NCI-H1436 treated with DMSO at 0.1 percent for 48 hours (cell line): Measurements from ENCODE around the gene STK11IP.
"Not testable (repeated sequence)": the region's sequence is repeated elsewhere in the genome, so short reads cannot be mapped to it uniquely, and the experiment has no call there.

Source experiments
- DNase-seq: peaks from one replicate; lab custom pipeline; 2025; lab: John Stamatoyannopoulos, UW

Gene STK11IP

DNA sequence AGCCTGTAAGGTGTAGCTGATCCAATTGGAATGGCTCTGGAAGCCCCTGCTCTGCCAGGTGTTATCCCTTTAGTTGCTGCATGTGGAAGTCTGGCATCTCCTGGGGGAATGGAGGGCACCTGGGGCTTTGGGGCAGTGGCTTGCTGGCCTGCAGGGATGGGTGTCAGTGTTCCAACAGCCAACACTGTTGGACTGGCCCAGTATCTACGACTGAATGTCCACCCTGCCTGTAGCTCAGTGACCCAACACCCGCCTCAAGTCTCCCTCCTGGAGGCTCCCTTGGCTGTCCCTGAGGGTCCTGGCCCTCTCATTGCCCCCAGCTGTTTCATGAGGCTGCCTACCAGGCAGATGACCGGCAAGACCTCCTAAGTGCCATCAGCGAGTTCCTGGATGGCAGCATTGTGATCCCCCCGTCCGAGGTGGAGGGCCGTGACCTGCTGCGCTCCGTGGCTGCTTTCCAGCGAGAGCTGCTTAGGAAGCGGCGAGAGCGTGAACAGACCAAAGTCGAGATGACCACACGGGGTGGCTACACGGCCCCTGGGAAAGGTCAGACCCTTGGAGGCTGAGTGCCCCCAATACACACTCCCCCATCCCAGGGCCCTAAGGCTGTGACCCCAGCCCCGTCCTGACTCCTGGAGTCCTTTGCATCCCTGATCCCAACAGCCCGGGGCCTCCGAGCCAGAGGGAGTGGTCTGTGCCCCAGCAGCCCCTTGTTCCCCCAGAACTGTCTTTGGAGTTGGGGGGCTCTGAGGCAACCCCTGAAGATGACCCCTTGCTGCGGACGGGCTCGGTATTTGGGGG lies 37.5 kb downstream of the STK11IP start:
- DNase-seq: no peak

DNA sequence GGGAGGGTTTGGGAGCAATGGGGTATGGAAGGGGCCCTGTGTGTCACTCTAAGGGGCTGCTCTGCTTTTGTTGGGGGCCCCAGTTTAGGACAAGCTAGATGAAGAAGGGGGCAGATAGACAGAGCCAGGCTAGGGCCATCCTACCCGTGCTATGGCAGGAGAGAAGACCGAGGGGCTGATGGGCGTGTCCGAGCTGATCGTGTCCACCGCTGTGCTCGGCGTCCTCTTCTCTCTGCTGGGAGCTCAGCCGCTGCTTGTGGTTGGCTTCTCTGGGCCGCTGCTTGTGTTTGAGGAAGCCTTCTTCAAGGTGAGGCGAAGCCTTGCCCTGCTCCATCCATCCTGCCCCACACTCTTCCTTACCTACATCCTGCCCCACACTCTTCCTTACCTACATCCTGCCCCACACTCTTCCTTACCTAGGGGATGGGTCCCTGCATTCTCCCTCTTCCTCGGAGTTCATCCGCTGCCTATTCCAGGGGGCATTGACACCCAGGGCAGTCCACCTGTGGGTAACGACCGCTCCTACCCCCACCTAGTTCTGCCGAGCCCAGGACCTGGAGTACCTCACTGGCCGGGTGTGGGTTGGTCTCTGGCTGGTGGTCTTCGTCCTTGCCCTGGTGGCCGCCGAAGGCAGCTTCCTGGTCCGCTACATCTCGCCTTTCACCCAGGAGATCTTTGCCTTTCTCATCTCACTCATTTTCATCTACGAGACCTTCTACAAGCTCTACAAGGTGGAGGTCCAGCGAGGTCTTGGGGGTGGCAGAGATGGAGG lies 38.7 kb downstream of the STK11IP start:
- no peak for DNase-seq

DNA sequence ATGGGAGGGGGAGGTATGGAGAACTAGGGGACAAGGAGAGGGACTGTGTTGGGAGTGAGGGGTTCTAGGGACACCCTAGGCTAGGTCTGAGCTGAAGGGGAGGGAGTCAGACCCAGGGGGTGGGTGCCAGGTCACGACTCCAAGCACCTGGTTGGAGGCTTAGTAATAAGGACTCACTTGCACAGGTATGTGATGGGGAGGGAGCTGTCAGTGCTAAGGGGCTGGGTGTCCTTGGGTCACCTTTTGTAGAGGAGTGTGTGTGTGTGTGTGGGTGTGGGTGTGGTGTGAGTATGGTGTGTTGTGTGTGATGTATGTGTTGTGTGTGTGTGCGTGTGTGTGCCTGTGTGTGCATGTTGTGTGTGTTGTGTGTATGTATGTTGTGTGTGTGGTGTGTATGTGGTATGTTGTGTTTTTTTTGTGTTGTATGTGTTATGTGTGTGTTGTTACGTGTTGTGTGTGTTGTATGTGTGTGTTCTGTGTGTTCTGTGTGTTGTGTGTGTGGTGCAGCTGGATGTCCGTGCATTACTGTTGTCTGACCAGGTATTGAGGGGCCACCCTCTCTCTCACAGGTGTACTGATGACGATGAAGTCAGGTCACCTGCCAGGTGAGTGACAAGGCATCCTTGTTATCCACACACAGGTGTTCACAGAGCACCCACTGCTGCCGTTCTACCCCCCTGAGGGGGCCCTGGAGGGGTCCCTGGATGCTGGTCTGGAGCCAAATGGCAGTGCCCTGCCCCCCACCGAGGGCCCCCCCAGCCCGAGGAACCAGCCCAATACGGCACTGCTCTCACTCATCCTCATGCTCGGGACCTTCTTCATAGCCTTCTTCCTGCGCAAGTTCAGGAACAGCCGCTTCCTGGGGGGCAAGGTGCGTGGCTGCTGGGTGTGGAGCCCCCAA lies 39.5 kb downstream of the STK11IP start:
- DNase-seq: no peak

DNA sequence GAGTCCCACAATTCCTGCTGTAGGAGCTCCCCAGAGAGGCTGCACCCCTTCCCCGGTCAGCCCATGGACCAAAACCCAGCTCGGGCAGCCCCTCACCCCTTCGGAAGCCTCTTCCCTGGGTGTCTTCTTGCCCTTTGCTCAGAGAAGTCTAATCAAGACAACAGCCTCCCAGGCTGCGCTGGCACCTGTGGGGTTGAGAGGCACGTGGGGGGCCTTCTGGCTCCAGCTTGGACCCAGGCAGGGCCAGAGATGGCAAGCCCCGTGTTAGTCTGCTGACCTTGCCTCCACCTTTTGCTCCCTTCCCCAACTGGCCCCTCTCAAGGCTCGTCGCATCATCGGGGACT lies 40.2 kb downstream of the STK11IP start:
- DNase-seq: no peak

DNA sequence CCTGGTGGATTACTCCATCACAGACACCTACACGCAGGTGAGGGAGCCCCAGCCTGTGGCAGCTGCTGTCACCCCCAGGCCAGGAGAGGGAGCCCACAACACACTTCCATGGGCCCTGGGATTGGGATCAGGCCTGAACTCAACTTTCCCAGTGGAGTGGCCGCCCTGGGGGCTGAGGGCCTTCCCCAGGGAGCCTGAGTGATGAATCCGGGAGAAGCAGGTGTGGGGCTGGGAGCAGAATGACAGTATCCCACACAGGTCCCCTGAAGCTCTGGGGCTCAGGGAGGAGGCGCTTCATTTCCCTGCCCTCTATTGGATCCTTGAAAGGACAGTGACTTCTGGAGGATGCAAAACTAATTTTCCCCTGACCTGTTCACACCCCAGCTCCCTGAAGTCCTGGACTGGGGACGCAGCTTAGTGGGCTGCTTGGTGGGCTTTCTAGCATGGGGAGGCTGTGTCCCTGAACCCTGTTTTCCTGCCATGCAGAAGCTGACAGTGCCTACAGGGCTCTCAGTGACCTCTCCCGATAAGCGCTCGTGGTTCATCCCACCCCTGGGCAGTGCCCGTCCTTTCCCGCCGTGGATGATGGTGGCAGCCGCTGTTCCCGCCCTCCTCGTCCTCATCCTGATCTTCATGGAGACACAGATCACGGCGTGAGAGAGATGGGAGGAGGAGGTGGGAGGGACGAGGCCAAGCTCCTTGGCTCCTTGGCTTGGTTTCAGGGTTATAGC lies 40.7 kb downstream of the STK11IP start:
- DNase-seq: no peak

DNA sequence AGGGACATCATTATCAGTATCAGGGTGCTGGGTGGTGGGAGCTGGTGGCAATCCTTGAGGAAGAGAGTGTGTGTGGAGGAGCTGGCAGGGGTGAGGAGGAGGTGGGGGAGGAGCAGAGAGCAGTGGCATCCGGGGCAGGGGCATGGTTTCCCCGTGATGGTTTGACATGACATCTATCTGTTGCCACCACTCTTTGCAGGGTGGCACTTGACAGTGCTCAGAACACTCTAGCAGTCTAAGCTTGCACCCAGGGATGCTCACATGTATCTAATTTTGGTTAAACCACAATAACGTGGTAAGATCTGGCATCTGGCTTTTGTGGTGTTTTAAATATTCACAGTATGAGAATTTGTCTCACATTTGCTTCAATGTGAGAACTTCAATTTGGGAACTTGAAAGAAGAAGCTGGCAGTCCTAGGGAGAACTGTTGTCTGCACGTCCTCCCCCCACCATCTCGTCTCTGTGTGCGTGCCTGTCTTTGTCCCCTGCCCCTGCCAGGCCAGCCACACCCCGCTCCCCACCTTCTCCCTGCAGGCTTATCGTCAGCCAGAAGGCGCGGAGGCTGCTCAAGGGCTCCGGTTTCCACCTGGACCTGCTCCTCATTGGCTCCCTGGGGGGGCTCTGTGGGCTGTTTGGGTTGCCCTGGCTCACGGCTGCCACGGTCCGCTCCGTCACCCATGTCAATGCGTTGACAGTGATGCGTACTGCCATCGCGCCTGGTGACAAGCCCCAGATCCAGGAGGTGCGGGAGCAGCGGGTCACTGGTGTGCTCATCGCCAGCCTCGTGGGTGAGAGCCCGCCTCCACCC lies 41.5 kb downstream of the STK11IP start:
- DNase-seq: no peak

DNA sequence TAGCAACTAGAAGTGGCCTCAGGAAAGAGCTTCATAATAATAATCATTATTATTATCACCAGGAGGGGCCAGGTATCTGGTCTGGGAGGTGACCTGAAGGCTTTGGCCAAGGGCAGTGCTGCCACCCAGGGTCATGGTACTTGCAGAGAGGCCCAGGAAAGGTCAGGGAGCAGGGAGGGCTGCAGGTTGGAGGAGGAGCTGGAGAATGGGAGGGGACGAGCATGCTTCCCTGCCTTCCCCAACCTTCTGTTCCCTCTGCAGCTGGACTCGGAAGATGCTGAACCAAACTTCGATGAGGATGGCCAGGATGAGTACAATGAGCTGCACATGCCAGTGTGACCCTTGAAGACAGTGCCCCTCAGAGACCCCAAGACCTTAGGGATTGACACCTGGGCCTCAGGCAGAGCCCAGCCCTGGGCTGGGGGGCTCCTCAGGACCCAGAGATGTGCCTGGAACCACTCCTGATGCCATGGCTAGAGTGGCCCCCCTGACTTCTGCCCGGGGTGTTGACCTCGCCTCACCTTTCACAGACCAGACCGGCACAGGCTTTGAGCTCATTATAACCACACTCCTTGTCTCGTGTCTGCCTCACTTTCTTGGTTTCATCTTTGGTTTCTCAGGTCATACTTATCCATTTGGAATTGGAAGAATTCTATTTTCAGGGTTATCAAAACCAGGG lies 43.9 kb downstream of the STK11IP start:
- DNase-seq: no peak

DNA sequence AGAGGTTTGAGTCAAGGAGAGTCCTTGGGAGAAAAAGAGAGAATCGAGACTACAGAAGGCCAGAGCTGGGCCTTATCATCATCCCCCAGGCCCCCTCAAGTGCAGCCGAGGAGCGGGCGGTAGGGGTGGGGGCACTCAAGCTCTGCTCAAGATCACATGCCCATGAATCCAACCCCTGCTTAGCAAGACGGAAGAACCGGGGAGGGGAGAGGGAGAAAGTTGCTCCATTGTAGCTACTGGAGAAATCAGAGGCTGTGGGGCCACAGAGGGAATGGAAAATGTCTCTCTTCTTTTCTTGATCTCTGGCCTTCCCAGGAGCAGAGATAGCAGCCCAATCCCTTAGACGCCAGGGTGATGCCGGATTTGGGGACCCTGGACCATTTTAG lies 44.4 kb downstream of the STK11IP start:
- no peak for DNase-seq

DNA sequence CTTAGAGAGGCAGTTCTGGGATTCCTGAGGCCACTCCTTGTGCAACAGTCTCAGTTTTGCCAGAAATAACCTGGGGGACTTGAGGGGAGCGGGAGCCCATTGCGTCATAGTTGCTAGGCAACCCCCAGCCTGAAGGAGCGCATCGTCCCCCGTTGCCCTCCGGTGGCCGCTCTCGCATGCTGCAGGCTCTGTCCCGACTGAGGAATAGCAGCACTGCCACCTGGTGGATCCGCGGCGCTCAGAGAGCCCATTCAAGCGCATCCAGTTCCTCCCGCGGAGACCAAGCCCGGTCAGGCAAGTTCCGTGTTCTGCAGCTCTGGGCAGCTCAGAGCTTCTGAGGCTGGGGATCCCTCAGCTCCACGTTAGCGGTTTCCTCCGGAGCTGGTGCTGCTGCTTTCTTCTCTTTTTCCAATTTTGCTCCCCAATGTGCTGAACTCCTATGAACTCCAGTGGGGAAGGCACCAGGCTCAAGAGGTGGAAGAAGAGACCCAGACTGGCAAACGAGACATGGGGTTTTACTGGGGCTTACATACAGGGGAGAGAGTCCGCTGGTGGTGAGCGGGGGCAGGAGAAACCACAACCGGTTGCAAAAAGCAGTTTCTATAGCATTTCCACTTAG lies 44.9 kb downstream of the STK11IP start:
- DNase-seq: peak; percentile 63

DNA sequence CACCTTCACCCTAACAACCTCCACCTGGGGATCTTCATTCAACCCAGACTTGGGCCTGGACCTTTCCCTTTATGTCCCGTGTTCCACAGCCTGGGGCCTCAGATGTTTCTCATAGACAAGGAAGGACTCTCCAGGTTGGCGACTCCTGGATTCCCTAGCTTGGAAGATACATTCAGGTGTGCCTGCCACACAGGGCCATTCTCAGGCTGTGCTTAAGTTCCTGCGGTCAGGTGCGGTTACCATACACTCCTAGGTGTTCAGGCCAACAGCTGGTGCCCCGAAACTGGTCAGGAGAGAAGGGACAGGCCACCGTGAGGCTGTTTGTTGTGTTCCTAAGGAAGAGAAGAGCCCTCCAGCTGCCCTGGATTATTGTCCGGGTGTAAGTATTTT lies 45.4 kb downstream of the STK11IP start:
- DNase-seq: no peak

DNA sequence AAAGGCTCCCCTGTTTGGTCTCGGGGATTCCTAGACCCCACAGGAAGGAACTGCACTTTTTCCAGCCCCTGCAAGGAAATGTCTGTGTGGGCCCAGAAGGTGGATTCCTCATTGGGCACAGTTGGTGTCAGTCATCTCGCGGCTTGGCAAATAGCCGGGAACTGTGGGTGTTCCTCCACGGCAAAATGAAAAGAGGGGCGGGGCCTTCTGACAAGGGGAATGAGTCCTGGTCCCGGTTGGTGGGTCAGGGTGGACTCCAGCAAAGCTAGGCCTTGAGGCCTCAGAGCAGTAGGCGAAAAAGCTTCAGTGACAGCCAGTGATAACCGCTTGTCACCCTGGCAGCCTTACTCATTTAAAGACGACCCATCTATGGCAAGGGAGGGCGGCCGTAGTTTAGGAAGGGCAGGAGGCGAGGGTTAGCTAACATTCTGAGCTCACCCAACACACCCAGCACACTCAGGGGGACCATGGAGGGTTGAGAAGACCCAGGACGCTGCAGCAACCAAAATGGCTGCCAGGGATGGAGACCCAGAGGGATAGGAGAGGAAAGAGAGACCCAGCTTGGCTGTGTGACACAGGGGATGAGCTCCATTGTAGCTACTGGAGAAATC lies 46.2 kb downstream of the STK11IP start:
- DNase-seq: no peak

DNA sequence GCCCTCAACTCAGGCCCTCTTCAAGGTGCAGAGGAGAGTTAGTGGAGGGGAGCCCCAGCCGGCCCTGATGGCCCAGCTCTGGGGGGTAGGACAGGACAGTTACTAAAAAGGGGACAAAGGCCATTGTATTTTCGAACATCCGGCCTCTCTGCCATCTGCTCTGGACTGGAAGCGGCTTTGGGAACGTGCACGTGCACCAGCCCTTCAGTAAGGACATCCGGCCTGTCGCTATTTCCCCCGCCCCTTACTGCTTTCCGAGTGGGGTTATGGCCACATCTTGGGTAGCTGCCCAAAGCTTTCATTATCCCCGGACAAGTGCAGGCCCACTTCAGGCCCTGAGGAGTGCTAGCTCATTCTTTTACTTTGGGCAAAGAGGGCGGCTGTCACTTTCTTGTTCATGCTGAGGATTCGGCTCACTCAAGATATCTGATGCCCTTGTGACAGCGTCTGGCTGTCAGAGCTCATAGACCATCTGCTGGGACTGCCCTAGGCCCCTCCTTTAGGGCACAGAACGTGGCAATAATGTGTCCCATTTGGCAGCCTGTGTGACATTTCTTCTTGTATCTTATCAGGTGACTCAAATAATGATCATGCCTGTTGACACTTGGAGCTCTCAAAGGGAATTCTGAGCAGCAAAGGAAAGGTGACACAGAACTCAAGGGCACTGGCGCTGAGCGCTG lies 47.3 kb downstream of the STK11IP start:
- DNase-seq: no peak

DNA sequence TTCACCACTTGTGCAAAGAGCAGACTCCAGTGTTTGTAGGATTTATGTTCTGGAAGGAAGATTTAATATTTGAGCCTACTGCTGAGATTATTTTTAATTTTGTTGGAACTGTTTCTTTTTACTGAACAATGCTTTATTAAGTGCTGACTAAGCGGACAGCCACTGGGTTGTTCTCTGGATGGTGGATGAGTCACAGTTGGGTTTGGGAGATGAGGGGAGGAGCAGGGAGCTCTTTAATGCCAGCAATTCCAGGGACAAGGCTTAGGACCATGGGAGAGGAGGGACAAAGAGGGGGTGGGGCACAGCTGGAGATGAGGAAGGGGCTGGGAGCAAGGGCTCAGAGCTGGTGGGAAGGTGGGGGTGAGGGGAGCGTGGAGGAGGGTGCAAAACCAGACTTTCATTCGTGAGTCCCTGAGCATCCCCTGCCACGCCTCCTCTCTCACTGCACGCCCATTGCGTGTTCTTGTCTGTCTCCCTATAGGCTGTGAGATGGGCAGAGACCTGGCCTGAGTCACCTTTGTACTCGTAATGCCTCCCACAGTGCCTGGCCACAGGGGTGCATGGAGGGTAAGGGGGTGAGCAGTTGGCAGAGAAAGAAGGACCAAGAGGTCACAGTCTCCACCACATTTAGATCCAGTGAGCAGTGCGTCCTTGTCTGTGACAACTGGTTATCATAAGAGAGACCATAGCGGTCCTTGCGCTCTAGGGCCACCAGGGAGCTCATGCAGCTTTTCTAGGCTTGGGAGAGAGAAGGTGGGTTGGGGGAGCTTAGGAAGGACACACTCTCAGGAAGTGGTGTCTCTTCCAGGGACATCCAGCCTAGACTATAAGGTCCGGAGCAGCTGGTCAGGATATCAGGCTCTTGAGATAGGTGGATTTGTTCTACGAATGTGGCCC lies 48.2 kb downstream of the STK11IP start:
- no peak for DNase-seq

DNA sequence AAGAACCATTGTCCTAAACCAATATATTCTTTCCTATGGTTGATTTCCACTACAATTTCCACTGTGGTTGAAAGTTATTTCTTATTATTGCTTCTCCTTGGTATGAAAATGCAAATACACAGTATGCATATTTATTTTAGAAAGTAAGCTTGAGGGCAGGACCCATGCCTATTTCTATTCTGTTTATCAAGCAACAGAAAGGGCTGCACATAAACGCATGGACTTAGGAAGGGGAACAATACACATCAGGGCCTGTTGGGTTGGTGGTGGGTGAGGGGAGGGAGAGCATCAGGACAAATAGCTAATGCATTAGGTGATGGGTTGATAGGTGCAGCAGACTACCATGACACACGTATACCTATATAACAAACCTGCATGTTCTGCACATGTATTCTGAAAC lies 50.5 kb downstream of the STK11IP start:
- DNase-seq: no peak

DNA sequence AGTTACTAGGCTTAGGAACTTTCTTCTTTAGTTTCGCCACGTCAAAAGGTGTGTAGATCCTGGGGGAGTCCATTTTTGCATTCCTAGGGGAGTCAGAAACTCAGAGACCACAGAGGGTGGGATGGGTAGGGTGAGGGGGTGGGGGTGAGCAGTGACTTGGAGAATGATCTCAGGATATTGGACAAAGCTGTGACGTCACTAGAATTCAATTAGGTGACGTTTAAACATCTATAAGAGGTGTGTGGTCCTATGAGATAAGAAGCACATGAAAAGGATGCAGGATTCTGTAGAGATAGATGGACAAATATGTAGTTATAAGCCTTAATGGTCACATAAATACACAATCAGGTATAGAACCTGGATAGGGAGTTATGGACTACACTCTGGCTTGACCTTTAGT lies 51.3 kb downstream of the STK11IP start:
- DNase-seq: no peak

DNA sequence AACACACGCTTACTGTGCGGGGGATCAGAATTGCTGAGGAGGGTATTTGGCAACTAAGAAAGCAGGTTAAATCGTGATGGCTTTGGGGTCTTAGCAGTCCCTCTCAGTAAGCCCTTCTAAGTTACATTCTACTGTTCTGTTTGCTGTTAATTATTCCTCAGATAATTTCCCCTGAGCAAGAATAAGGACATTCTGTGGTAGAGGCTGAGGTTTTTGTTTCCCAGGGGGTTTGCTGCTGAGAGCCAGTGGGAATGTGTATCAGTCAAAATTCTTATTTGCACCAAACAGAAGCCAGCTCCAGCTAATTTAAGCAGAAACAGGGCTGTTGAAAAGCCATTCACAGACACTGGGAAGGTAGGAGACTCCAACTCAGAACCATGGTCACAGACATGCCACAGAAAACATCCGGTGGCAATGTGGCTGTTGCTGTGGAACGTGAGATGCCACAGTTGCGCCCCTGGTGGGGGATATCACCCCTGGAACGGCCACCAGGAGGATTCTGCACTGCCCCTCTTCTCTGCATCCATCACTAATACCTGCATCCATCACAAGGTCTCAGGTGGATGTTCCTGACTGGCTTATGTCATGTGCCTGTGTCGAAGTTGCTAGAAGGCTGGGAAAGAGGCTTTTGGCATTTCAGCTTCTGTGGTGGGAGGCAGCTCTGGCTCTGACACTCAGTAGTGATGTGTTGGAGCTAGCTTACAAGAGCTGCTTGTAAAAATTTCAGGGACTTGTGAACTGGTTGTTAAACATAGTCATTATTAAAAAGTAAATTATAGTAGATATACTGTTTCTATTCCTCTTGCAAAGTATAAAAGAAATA lies 53.0 kb downstream of the STK11IP start:
- DNase-seq: no peak

DNA sequence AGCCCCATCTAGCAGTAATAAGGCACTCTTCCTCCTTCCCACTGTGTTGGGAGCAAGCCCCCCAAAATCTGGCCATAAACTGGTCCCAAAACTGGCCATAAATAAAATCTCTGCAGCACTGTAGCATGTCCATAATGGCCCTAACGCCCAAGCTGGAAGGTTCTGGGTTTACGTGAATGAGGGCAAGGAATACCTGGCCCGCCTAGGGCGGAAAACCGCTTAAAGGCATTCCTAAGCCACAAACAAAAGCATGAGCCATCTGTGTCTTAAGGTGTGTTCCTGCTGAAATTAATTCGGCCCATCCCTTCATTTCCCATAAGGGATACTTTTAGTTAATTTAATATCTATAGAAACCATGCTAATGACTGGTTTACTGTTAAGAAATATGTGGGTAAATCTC lies 54.0 kb downstream of the STK11IP start:
- DNase-seq: not testable (repeated sequence)
